ENCODE results near the gene MYO5B.

The MYO5B gene

DNA sequence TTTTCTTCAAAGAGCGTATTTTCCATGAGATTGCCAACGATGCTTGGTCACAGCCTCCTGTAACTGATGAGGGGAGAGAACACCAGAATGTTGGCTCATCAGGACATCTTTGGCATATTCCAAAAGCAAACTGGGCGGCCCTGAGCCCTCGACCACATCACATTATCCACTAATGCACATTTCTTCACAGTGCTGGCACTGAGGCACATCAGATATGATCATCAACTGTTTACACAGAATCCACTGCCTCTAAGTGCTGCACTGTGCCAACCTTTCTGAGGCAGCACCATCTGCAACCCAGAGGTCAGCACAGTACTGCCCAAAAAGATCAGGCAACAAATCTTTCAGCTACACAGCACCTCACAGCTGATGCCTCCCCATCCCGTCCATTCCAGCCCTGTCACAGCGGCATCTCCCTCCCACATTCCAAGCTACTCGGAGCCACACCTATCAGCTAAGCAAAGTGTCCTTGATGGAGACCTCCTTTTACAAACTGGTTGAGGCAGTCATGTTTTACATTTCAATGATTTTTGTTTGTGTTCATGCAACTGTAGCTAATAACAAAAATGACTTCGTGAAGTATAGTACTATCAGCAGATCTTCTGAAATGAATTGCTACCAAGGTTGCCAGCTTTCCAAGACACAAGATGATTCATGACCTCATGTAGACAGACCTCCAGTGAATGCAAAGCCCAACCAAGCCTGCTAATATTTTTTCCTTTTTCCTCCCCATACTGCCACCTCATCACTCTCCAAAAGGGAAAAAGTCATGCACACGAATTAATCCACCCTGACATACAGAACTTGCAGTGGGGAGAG is 32.3 kb downstream of the MYO5B start:
- Histone ChIP-seq H3K27ac (ENCODE audit: low read depth, low read length) (no peak overlapping the region), H3K9ac (ENCODE audit: low read length) (no peak overlapping the region)

DNA sequence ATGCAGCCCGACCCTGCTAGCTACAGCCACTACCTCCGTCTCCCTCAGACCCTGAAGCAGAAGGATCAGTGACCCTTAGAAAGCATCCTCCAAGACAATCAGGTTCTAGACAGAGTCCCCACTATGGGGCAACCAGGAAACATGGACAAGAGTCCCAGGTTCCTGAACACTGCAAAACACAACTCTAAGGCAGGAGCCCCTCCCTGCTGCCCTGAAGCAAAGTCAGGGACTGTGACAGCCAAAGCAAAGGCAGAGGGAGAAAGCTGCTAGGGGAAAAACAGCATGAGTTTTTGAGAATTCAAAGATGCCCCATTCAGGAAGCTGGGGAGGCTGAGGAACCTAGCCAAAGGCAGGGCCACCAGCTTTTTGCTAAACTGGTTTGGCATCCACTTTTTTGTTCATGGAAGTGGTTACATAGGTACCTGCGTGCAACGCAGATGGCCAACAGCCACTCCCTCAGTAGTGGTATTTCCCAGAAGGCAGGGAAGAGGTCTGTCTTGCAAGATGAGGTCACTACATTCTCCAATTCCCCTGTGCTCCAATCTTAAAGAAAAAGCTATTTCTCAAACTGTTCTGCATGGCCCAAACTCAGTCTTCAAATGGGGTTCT is 33.2 kb downstream of the MYO5B start:
- no peak overlapping the region for H3K27ac ChIP-seq (ENCODE audit: low read depth, low read length)

More for the DNA sequence above, 32.3 kb downstream of the MYO5B start:
- no peak for TF ChIP-seq EZH2phosphoT487 (conservative IDR thresholded peaks at IDR 0.05; ENCODE audit: low read length)
- TF ChIP-seq, protein P1, sequence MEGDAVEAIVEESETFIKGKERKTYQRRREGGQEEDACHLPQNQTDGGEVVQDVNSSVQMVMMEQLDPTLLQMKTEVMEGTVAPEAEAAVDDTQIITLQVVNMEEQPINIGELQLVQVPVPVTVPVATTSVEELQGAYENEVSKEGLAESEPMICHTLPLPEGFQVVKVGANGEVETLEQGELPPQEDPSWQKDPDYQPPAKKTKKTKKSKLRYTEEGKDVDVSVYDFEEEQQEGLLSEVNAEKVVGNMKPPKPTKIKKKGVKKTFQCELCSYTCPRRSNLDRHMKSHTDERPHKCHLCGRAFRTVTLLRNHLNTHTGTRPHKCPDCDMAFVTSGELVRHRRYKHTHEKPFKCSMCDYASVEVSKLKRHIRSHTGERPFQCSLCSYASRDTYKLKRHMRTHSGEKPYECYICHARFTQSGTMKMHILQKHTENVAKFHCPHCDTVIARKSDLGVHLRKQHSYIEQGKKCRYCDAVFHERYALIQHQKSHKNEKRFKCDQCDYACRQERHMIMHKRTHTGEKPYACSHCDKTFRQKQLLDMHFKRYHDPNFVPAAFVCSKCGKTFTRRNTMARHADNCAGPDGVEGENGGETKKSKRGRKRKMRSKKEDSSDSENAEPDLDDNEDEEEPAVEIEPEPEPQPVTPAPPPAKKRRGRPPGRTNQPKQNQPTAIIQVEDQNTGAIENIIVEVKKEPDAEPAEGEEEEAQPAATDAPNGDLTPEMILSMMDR (IDR thresholded peaks at IDR 0.05; ENCODE audit: insufficient read depth, low read length, poor library complexity, severe bottlenecking): no peak
- no peak overlapping the region for H3K4me3 ChIP-seq (ENCODE audit: insufficient read depth, low read length, poor library complexity, severe bottlenecking)
- H3F3A ChIP-seq (ENCODE audit: insufficient read depth): no peaks in the 10 kb centered on the region
- H3K79me2 ChIP-seq (ENCODE audit: insufficient read depth, low read length): no peaks in the 10 kb centered on the region
- H3K9me3 ChIP-seq (ENCODE audit: insufficient read depth, low read length): no peaks in the 10 kb centered on the region
- H4K20me1 ChIP-seq (ENCODE audit: low read depth, low read length): no peaks in the 10 kb centered on the region
- H2AFZ ChIP-seq (ENCODE audit: low read depth, low read length, severe bottlenecking): no peak overlapping the region
- H3K27me3 ChIP-seq (ENCODE audit: low read length): no peaks in the 10 kb centered on the region
- no peaks in the 10 kb centered on the region for H3K9me2 ChIP-seq (replicated peaks; ENCODE audit: insufficient read depth, low read length)
- H3K4me2 ChIP-seq (ENCODE audit: low read depth, low read length, poor library complexity, severe bottlenecking): no peak overlapping the region
- H3K36me3 ChIP-seq (ENCODE audit: low read length): no peaks in the 10 kb centered on the region

DNA sequence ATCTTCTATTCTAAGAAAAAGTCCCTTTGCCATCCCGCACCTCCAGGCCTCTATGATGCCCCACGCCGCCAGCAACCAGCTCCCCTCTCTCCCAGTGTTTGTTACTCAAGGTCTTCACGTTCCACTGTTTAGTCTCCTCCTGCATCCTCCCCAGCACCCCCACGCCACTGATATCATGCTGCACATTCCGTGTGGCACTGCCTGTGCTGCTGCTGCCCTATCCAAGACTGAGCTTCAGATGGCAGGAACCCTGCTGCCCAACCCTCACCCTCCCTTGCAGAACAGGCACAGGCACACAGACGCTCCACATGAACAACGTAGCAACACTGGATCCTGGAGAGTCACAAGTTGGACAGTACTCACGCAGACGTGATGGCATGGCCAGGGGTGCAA is 35.3 kb downstream of the MYO5B start:
- Histone ChIP-seq H2AFZ (ENCODE audit: low read depth, low read length, severe bottlenecking) (no peak overlapping the region), H3K4me3 (ENCODE audit: insufficient read depth, low read length, poor library complexity, severe bottlenecking) (no peak overlapping the region), H3K27me3 (ENCODE audit: low read length) (no peaks in the 10 kb centered on the region), H3K9me3 (ENCODE audit: insufficient read depth, low read length) (no peaks in the 10 kb centered on the region), H3K4me2 (ENCODE audit: low read depth, low read length, poor library complexity, severe bottlenecking) (no peak overlapping the region), H3F3A (ENCODE audit: insufficient read depth) (no peaks in the 10 kb centered on the region), H3K9me2 (replicated peaks; ENCODE audit: insufficient read depth, low read length) (no peaks in the 10 kb centered on the region), H3K79me2 (ENCODE audit: insufficient read depth, low read length) (no peaks in the 10 kb centered on the region), H4K20me1 (ENCODE audit: low read depth, low read length) (no peaks in the 10 kb centered on the region), H3K27ac (ENCODE audit: low read depth, low read length) (no peak overlapping the region), H3K9ac (ENCODE audit: low read length) (no peak overlapping the region), H3K36me3 (ENCODE audit: low read length) (no peaks in the 10 kb centered on the region)
- TF ChIP-seq, protein P1 (IDR thresholded peaks at IDR 0.05; ENCODE audit: insufficient read depth, low read length, poor library complexity, severe bottlenecking): no peak
- no peak for TF ChIP-seq EZH2phosphoT487 (conservative IDR thresholded peaks at IDR 0.05; ENCODE audit: low read length)

More for the DNA sequence above, 33.2 kb downstream of the MYO5B start:
- H3K4me3 ChIP-seq (ENCODE audit: insufficient read depth, low read length, poor library complexity, severe bottlenecking): no peak overlapping the region
- no peaks in the 10 kb centered on the region for H3K36me3 ChIP-seq (ENCODE audit: low read length)
- TF ChIP-seq, protein P1 (IDR thresholded peaks at IDR 0.05; ENCODE audit: insufficient read depth, low read length, poor library complexity, severe bottlenecking): no peak
- no peak for TF ChIP-seq EZH2phosphoT487 (conservative IDR thresholded peaks at IDR 0.05; ENCODE audit: low read length)
- no peaks in the 10 kb centered on the region for H3K79me2 ChIP-seq (ENCODE audit: insufficient read depth, low read length)
- no peaks in the 10 kb centered on the region for H3F3A ChIP-seq (ENCODE audit: insufficient read depth)
- H3K9ac ChIP-seq (ENCODE audit: low read length): no peak overlapping the region
- no peak overlapping the region for H2AFZ ChIP-seq (ENCODE audit: low read depth, low read length, severe bottlenecking)
- H3K4me2 ChIP-seq (ENCODE audit: low read depth, low read length, poor library complexity, severe bottlenecking): no peak overlapping the region
- no peaks in the 10 kb centered on the region for H3K9me3 ChIP-seq (ENCODE audit: insufficient read depth, low read length)
- no peaks in the 10 kb centered on the region for H3K27me3 ChIP-seq (ENCODE audit: low read length)
- H4K20me1 ChIP-seq (ENCODE audit: low read depth, low read length): no peaks in the 10 kb centered on the region
- no peaks in the 10 kb centered on the region for H3K9me2 ChIP-seq (replicated peaks; ENCODE audit: insufficient read depth, low read length)
